K562 (cell line): ENCODE measurements around the gene UNC5B. TPM values are rescaled to one million over a fixed set of nuclear protein-coding genes. Genes with fewer than 3 reads are reported as not detected.

Experiments used
- ATAC-seq: fragments of 200-7000 bp; cut with Tn5 transposase; 3 replicates; pipeline ENCODE4 v1.9.1; 2020; ENCODE audit warnings: moderate library complexity
- BruUV-seq: library from RNA; stranded (reverse); fragments of 400-500 nt; replicated peaks from 2 replicates; lab custom pipeline; 2021; lab: Mats Ljungman, UMichigan
- CTCF ChIA-PET: fragments of 300-600 bp; formaldehyde crosslinking; extraction: SDS; loops from one replicate; lab custom pipeline; 2021; ENCODE audit warnings: low intra/inter-chr PET ratio; lab: Yijun Ruan, JAX
- POLR2A ChIA-PET: fragments of 300-600, 350-650 bp; sonication (Branson Sonifier 250); formaldehyde crosslinking; extraction: SDS; loops from one replicate; lab custom pipeline; 2021; ENCODE audit warnings: antibody characterized with exemption, inconsistent platforms; lab: Yijun Ruan, JAX
- DNase-seq, 4 experiments: peaks; one replicate each; pipeline versions ENCODE4 v3.0.0 to v3.0.0-alpha.2; 2011 to 2018; ENCODE audit warnings: low spot score in 3 of 4, mixed read lengths in 3 of 4; ENCODE audit errors: extremely low read depth in 1 of 4
- FAIRE-seq: peaks from 2 replicates; lab custom pipeline; 2011; peaks lifted over from hg19 to GRCh38; lab: Jason Lieb, UNC
- H2AFZ ChIP-seq: 2 replicates; pipeline ENCODE4 v1.6.0; 2011; ENCODE audit warnings: low read depth, low read length, control low read depth, inconsistent platforms
- H3K27ac ChIP-seq: fragments of 200-600 bp; 3 replicates; pipeline ENCODE4 v1.8.0; 2011; ENCODE audit warnings: low read depth, mild to moderate bottlenecking, control low read depth, inconsistent platforms, low read length, moderate library complexity, mixed read lengths; ENCODE audit errors: extremely low read depth
- H3K27me3 ChIP-seq, 2 experiments: fragments of 300-600 bp in 1 of 2; 2 replicates in 1 of 2; 3 replicates in 1 of 2; pipeline versions ENCODE4 v1.6.0 to v1.8.0; 2011; ENCODE audit warnings: inconsistent platforms in 2 of 2, low read length in 2 of 2, mild to moderate bottlenecking in 1 of 2, mixed read lengths in 1 of 2, moderate library complexity in 1 of 2; ENCODE audit not compliant: control insufficient read depth in 2 of 2, insufficient read depth in 2 of 2
- H3K36me3 ChIP-seq: fragments of 300-600 bp; 3 replicates; pipeline ENCODE4 v1.8.0; 2011; ENCODE audit warnings: mild to moderate bottlenecking, low read length, inconsistent platforms; ENCODE audit not compliant: control insufficient read depth, insufficient read depth
- H3K4me1 ChIP-seq, 2 experiments: fragments of 200-600 bp in 1 of 2; replicated peaks in 1 of 2; 2 replicates in 1 of 2; 3 replicates in 1 of 2; pipeline versions ENCODE4 v1.5.1 to v1.8.0; 2011; ENCODE audit warnings: inconsistent platforms in 2 of 2, low read length in 2 of 2, mild to moderate bottlenecking in 1 of 2, mixed read lengths in 1 of 2, moderate library complexity in 1 of 2; ENCODE audit not compliant: control insufficient read depth in 2 of 2, insufficient read depth in 2 of 2
- H3K4me2 ChIP-seq: 2 replicates; pipeline ENCODE4 v1.6.1; 2011; ENCODE audit warnings: low read length, control low read depth, inconsistent platforms, mixed read lengths; ENCODE audit not compliant: insufficient read depth
- H3K4me3 ChIP-seq: fragments of 200-600 bp; sonication (generic), shearing (Covaris generic); 2 replicates; pipeline ENCODE4 v1.5.1; 2016; ENCODE audit warnings: control low read depth, inconsistent platforms
- H3K79me2 ChIP-seq: fragments of 200-600 bp; 3 replicates; pipeline ENCODE4 v1.8.0; 2011; ENCODE audit warnings: low read length, inconsistent platforms; ENCODE audit not compliant: control insufficient read depth, insufficient read depth
- H3K9ac ChIP-seq, 2 experiments: 2 replicates each; pipeline versions ENCODE4 v1.6.0 to v1.6.1; 2011; ENCODE audit warnings: low read depth in 2 of 2, low read length in 2 of 2, control low read depth in 1 of 2, inconsistent platforms in 1 of 2, mild to moderate bottlenecking in 1 of 2, mixed read lengths in 1 of 2; ENCODE audit not compliant: insufficient read depth in 1 of 2
- H3K9me1 ChIP-seq: one replicate; pipeline ENCODE4 v1.6.0; 2011; ENCODE audit warnings: inconsistent platforms, mild to moderate bottlenecking, low read length, moderate library complexity; ENCODE audit not compliant: control insufficient read depth, insufficient read depth
- H3K9me3 ChIP-seq: replicated peaks from 2 replicates; pipeline ENCODE4 v1.5.1; 2011; ENCODE audit warnings: low read depth, low read length, inconsistent platforms; ENCODE audit not compliant: control insufficient read depth, insufficient read depth
- H4K20me1 ChIP-seq: replicated peaks from 2 replicates; pipeline ENCODE4 v1.6.1; 2011; ENCODE audit warnings: low read length, inconsistent platforms, mixed read lengths; ENCODE audit not compliant: control insufficient read depth, insufficient read depth
- ZFP36 ChIP-seq: fragments of 150-350 bp; IDR thresholded peaks from 2 replicates; pipeline ENCODE4 v1.6.1; 2018; ENCODE audit warnings: low read length, low read depth; ENCODE audit not compliant: partially characterized antibody
- ZNF280A ChIP-seq: fragments of 450-650 bp; IDR thresholded peaks from 2 replicates; pipeline ENCODE4 v1.6.1; 2018; ENCODE audit warnings: mild to moderate bottlenecking, low read depth; ENCODE audit not compliant: partially characterized antibody
- WGBS: fragments of 100-300 bp; shearing (Covaris generic); methylation state at CpG from one replicate; pipeline ENCODE4 v1.1.6; 2016; ENCODE audit warnings: low coverage, mixed read lengths; ENCODE audit not compliant: insufficient coverage; ENCODE audit errors: missing lambda C conversion rate; 5-methylcytosine and 5-hydroxymethylcytosine counted together
- in situ Hi-C: fragments of 300-500 bp; cut with MboI; formaldehyde crosslinking; loops from 4 replicates; pipeline ENCODE4 v1.15.0; 2018; ENCODE audit warnings: inconsistent platforms, mixed read lengths
- intact Hi-C: fragments of 100-400 bp; cut with micrococcal nuclease; formaldehyde crosslinking; loops from 2 replicates; pipeline ENCODE4 v1.14.2; 2022
- polyA plus RNA-seq, 8 experiments: library from polyadenylated mRNA; depleted of rRNA in 4 of 8; stranded (reverse) in 5 of 8; unstranded in 3 of 8; fragments of >200 nt; fragmentation: Nextera tagmentation in 2 of 8; fragmentation: Illumina TruSeq in 1 of 8; extraction: Ambion mirVana in 2 of 8; extraction: Trizol in 1 of 8; gene quantifications; 2 replicates each; pipeline versions ENCODE4 v1.2.1 to v1.2.3, GENCODE V29; 2011 to 2014; ENCODE audit warnings: inconsistent platforms in 1 of 8, missing spikeins in 1 of 8
- total RNA-seq, 7 experiments: library from RNA; depleted of rRNA in 6 of 7; stranded (reverse); fragments of >200 nt in 6 of 7; fragmentation: Illumina TruSeq in 2 of 7; extraction: Trizol in 2 of 7; gene quantifications; 2 replicates each; pipeline versions ENCODE4 v1.2.1 to v1.2.3, GENCODE V29; 2011 to 2021; ENCODE audit warnings: low replicate concordance in 1 of 7

The UNC5B gene
- total and polyA plus RNA-seq, 9 of the 15 experiments (the other 6 are each of a cell fraction or from before 2014, with no cell fraction given) = 0.10 to 8.4 (median 2.1) TPM

GRCh38 chr10:71256661-71257318 lies 44.4 kb downstream of the UNC5B start:
- no TSS peak for BruUV-seq
- DNase-seq (no peak), FAIRE-seq (no peak)
- no peak overlapping the region for H3K9ac ChIP-seq
- no peak overlapping the region for H3K4me2 ChIP-seq
- H3K27me3 ChIP-seq = peaks cover 0 to 24% of the 10 kb centered on the region in 2 experiments; a peak in 3 of 5 replicates
- no peak overlapping the region for H3K4me3 ChIP-seq
- 22% methylated on average over 8 of the region's 8 CpGs for WGBS
- no peaks in the 10 kb centered on the region for H3K9me1 ChIP-seq
- peak; percentile 55 for TF ChIP-seq ZFP36
- no peak for TF ChIP-seq ZNF280A
- TF ChIP-seq, all 486 proteins: peak for 1
- CTCF ChIA-PET = no interaction called here
- in situ Hi-C loops = no loop called here
- Histone ChIP-seq H3K79me2 (no peaks in the 10 kb centered on the region), H4K20me1 (peaks cover 3% of the 10 kb centered on the region; the same call in 1 of the 2 replicates), H3K9me3 (no peaks in the 10 kb centered on the region), H3K36me3 (no peaks in the 10 kb centered on the region), H3K4me1 (peaks cover 7 to 20% of the 10 kb centered on the region in 2 experiments; a peak in 4 of 5 replicates), H2AFZ (no peak overlapping the region), H3K27ac (no peak overlapping the region)
- intact Hi-C loops = no loop called here
- POLR2A ChIA-PET = interaction anchor here (1.0 to 2.4 kb wide), 3 partner anchors 8 to 284 kb away, joined by 3 to 15 read pairs (median 3); no protein-coding TSS in a partner anchor
- ATAC-seq = no peak
